NCI-H524 (cell line): Measurements from ENCODE around the gene B3GAT2.

Experiments used
- DNase-seq, 2 experiments: peaks; one replicate each; lab custom pipeline; 2025; lab: John Stamatoyannopoulos, UW

The B3GAT2 gene

DNA sequence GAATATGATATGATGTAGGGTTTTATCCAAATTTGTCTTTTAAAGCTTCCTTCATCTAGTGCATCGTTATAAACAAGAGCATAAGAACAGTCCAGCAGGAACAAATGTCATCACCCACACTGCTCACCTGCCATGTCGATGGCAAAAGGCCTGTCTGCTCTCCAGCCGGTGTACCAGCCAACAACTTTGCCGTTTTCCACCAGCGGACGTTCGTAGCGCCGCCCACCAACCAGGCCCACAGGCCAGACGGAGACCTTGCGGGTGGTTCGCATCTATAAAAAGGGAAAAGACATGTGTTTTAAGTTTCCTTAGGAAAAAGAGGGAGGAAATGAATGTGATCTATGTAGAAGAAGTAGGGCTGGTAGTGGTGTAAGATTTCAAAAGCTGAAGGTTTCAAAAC lies 62.9 kb downstream of the B3GAT2 start:
- peak; percentile 59 to 80 for DNase-seq

DNA sequence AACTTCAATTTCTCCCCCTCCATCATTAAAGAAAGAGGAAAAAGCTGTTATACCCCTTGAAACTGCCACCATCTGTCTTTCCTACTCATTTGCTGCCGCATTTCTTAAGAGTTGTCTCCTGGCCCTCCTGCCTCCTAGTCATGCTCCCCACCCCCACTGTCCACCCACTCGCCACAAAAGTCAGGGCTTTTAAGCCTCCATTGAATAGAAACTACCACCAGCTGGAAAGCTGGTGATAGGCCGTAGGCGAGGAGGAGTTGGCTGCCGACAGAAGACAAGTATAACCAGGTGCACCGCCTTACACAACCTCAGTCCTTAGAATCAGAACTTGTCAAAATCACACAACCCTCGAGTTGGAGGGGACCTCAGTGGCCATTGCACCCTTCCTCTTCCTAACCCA lies 67.6 kb downstream of the B3GAT2 start:
- peak; percentile 89 to 94 for DNase-seq

DNA sequence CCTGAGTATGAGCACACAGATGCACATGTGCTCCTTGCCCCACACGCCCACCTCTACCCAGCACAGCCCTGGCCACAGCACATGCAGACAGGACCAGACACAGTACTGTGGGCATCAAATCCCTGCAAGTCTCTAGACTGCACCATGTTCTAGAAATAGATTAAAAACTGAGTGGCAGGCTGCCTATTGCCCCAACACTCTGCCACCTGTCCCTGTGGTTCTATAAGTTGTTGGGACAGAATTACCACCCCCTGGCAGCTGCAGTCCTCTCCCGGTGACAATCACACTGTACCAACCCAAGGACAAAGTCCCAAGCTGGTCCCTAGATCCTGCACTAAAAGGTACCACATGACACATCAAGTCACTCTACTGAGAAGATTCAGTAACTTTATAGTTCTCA lies 70.2 kb downstream of the B3GAT2 start:
- peak in 1 of 2 experiments; percentile 69 for DNase-seq

DNA sequence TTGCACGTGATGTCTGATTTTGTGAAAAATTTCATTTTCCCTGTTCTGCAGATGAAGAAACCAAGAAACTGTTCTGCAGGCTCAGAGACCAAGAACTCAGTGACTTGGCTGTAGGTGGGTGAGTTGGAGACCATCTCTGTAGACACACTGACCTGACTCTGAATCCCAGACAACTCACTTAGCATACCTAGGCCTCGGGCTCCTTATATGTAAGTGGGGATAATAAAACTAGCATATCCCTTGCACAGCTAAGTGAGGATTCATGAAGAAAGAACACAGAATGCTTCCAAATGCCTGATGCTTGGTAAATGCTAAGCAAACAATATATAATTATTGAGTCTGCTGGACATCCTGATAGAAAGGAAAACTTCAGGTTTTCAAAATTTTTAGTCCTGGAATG lies 70.8 kb downstream of the B3GAT2 start:
- no peak for DNase-seq

DNA sequence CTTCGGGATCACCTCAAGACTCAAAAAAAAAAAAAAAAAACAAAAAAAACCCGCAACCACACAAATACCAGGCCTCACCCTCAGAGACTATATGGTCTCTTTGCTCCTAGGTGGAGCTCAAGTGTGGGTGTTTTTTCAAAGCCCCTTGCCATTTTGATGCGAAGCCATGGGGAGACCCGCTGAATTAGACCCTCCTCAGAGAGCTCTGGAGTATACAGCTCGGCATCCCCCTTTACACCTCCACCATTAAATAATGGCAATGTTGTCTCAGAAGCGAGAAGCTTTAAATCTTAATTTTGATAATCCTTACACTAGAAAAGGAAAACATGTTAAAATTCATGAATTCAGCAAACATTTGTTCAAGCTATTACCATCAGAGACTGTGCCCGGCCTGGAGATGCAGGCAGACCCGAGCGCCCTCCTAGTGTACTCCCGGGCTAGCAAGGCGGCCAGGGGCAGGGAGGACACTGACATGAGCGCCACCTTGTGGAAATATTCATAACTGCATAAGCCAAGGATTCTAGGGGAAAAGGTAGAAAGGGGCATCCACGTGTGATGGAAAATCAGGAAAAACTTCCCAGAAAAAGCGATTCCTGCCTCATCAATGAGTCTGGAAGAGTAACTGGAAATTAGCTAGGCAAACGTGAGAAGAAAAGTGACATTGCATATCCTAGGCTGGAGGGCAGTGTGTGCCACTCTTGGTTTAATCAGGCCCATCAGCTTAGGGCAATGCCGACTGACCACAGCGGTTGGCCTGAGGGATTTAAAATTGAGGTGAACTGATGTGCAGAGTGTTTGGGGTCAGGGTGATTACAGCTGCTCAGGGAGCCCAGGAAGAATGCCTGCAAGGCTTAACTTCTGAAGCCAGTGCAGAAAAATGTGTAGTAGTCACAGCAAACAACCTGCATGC lies 72.5 kb downstream of the B3GAT2 start:
- peak; percentile 31 to 58 for DNase-seq

DNA sequence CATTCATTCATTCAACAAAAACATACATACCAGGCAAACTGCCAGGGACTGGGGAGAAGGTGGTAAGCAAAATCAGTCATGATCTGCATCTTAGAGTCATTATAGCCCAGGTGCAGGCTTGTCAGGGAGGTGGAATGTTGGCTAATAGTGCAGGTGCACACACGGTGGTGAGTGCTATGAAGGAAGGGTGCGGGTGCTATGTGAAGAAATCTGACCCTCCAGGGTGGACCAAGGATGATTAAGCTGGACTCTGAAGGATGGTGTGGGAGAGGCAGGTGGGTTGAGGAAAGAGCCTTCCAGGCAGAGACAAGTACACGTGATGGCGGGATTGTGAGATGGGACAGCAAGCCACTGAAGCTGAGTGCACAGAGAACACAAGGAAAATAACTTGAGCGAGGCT lies 77.4 kb downstream of the B3GAT2 start:
- no peak for DNase-seq

DNA sequence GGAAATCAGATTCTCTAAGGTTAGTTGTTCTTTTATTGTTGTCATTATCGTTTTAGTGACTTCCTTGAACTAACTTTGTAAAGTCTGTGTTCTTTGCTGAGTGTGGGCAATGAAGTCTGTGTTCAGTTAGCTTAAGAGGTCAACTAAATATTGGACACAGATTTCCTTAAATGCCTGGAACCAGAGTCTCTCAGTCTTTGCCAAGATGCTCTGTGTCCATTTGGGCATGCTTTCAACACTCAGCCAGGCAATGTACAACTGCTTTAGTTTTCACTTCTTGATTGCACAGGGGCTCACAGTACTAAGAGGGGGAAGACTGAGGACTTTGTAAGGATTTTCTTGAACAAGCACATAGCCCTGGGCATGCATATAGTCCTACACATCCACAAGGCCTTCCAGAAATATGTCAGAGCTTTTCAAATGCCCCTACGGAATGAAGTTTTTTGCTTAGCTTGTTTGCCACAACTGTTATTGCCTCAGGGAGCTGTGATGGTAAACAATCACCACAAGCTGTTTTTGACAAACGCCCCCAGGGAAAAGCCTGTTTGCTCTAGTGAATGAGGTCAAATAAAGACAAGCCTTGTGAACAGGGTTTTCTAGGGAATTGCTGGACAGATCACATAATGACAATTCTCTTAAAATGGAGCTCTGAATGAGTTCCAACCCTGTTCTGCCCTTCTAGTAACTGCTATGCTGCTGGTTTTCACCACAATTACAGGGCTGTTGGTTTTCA lies 82.5 kb downstream of the B3GAT2 start:
- no peak for DNase-seq

DNA sequence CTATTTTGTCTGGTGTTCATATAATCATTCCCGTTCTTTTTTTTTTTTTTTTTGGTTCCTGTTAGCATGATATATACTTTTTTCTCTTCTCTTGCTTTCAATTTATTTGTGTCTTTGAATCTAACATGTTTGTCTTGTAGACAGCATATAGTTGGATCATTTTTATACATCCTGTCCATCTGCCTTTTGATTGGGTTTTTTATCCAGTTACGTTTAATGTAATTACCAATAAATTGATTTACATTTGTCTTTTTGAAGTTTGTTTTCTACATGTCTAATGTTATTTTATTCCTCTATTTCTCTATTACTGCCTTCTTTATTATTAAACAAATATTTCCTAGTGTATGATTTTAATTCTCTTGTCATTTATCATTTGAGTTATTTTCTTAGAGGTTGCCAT lies 84.4 kb downstream of the B3GAT2 start:
- no peak for DNase-seq

DNA sequence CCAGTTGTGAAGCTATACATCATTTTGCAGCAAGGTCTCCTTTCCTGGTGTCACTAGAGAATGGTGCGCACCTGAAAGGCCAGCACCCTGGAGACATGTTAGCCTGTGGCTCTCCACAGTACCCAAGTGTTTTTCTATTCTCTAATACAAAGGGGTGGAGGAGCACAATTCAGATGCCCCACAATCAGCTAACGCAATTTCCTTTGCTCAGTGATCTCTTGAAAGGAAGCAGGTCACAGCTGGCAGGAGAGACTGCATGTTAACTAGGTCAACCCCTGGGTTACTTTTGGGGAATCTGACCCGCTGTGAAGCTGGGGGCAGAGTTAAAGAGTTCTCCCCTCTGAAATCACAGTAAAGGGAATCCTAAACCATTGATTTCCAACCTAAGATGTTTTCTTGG lies 92.5 kb downstream of the B3GAT2 start:
- no peak for DNase-seq

DNA sequence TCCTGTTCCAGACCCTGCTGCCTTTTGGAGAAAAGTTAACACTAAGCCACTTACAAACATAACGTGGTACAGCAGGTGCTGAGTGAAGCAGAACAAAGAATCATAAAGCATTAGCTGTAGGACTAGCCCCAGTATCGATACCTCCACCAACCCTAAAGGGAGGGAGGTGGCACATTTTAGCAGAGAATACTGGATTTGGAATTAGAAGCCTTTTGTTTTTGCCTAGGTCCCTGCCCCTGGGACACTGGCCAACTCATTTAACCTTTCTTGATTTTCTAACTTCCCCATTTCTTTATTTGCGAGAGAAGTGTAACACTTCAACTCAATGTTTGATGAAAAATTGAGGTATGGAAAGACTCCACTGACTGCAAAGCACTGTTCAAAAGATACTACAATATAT lies 93.5 kb downstream of the B3GAT2 start:
- peak in 1 of 2 experiments; percentile 61 for DNase-seq

DNA sequence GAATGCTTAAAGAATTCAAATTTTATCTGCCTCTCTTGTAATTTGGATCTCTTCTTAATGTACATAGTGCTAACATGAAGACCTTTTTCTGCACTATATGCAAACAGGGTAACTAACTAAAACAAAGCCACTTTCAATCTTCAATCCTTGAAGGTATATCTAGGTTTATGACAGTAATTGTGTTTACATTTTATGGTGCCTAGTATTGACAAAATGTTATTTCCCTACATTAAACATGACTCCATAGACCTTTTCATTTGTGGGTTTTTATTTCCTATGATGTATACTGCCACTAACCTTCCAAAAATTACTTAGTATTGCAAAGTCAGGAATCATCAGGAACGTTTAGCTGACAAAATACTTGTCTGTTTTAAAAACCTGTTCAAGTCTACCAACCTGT lies 95.9 kb downstream of the B3GAT2 start:
- no peak for DNase-seq

DNA sequence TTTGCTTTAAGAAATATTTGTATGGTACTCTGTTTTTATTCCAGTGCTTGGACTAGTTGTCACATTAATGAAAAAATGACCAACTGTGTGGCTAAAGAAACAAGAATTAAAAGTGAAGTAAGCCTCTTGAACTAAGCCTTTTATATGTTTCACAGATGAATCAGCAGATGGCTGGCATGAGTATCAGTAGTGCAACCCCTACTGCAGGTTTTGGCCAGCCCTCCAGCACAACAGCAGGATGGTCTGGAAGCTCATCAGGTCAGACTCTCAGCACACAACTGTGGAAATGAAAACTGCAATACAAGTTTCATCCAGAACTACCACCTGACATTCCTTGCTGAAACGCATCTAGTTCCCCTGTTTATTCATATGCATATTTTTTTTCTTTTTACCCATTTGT lies 96.8 kb downstream of the B3GAT2 start:
- DNase-seq, result peak; percentile 64 to 90

DNA sequence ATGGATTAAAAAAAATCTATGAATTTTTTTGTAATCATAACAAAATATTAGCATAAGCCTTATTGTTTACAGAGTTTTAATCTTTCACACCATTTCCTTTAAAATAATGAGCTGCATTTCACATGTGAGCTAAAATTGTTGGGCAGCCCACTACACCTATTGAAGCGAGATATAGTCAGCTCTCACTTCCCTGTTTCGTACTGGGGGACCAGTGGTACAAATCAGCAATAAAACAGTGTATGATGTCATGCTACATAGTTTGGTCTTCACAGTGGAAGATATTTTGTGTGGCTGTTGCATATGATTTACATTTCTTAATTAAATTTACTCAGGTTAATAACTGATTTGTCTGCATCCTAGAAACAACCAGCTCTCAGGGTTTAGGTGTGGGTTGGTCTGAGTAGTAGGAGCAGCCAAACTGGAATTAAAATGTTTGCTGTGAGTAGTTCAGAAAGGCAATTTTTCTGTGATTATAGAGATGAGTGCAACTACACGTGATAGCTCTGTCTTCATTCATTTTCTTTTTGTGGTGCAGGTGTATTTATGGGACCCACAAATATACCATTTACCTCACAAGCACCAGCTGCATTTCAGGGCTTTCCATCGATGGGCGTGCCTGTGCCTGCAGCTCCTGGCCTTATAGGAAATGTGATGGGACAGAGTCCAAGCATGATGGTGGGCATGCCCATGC lies 99.3 kb downstream of the B3GAT2 start:
- no peak for DNase-seq

DNA sequence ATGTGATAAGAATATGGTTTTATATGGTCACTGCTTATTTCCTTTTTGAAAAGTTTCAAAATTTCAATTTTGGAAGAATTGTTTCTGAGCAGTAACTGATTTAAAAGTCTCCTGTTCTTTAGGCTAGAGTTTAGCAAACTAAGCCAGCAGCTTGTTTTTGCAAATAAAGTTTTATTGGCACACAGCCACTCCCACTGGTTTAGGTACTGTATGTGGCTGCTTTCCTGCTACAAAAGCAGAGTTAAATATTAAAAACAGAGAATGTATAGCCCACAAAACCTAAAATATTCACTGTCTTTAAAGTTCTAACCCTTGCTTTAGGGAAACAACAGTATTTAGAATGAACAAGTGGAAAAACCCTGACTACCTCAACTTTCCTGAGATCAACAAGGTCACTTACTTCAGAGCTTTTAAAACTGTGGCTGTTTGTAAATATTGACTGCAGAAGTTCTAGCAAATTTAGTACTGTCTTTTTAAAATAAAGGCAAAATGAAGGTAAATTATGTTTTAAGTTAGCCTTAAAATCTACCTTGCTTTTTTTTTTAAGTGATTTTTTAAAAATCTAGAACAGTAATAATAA lies 104.1 kb downstream of the B3GAT2 start:
- no peak for DNase-seq

DNA sequence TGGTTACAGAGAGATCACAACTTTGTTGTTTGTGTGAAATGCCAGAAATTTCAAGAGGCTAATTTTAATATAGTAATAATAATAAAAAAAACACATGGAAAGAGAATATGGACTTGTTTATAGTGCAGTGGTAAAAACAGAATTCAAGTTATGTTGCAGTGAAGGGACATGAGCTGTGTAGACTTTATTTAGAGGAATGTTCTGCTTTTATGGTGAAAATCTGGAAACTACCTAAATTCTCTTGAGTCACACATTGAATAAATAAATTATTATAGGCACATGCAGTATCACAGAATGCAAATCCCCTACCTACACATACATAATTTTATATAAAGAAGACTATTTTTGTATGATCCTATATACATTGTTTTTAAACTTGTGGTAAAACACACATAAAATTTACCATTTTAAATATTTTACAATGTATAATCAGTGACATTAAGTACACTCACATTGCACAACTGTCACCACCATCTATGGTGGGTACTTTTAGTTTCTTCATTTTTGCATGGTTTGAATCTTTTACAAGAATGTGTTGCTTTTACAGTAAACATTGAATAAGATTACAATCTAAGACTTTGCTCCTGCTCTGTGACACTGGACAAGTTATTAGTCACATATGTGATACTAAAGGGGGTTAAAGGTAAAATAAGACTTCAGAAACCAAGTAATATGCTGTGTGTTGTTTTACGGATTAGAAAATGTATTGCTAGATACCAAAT lies 107.4 kb downstream of the B3GAT2 start:
- no peak for DNase-seq

DNA sequence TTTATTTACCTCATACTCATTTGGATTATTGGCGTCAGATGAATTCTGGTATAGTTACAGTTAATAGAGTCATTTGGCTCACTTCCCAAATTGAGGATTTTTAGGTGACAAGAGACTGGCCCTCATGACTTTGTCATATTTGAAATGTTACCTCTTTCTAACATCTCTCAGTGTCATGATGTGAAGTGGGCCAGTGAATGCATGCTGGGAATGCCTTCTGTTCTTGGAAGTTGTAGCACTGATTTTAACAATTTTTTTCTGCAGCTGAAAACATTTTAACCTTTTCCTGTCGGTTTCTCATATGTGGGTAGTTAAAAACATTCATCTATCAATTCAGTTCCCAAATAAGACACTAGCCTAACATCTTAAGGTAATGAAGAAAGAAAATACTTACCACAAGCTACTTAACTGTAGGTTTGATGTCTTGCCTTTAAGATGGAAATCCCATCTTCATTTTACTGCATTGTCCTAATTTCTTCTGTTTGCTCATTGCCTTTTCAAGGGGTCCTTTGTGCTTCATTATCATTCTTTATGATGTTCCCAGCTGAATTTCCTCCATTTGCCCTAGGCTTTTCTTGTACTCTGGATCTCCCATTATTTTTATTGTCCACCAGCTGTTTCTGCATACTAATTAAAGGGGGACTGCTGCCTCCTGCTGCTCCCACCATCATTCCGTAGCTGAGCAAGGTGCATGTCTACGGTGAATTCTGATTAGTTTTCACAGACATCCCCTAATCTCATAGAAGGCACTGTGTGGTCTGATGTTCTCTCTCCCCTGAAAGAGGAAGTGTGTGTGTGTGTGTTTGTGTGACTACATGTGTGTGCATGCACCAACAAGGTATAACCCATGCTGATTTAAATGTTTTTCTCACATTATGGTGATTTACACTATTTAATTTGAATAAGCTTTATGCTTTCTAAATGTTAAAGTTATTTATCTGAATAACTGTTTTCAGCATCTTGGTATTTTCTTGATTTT lies 109.5 kb downstream of the B3GAT2 start:
- DNase-seq, result peak; percentile 50 to 79

DNA sequence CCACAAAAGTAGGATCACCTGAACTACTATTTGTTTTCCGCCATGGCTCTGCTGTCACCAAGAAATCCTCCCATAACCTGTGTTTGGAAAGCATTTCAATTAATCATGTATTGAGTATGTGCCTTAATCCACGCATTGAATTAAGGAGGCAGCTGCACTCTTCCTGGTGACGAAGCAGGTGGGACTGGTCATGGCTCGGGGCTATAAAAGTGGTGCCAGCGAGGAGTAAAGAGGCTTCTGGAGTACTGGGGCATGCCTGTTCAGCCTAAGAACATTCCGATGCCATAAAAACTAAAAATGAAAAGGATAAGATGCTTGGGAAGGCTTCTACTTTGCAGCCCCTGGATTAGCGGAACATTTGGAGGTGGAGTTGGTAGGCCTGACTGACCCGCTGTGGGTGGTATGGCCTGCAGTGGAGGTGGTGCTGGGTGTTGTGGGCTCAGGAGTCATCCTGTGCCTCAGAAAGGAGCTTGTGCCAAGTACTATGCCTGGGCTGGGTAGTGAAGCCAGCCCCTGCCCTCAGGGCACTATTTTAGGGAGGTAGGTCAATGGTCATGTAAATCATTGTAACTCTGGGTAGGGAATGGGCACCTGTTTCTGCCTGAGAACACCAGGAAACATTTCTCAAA lies 110.5 kb downstream of the B3GAT2 start:
- DNase-seq, result peak; percentile 30 to 61

DNA sequence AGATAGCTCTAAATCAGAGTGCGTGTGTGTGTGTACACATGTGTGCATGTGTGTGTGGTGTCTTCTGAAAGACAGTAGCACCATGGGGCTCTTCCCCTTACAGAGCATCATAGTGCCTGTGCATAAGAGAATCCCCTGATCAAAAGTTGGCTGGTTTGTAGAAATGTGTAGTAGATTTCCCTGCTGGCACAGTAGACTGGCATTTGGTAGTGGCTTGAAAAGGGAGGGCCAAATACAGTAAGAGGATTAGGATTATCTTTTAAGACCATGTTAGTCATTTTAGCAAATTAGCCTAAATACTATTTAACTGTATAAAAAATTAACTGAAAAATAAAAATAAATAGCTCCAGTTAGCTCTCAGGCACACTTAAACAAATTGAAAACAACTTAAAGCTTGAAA lies 112.6 kb downstream of the B3GAT2 start:
- DNase-seq, result peak; percentile 64 to 72

DNA sequence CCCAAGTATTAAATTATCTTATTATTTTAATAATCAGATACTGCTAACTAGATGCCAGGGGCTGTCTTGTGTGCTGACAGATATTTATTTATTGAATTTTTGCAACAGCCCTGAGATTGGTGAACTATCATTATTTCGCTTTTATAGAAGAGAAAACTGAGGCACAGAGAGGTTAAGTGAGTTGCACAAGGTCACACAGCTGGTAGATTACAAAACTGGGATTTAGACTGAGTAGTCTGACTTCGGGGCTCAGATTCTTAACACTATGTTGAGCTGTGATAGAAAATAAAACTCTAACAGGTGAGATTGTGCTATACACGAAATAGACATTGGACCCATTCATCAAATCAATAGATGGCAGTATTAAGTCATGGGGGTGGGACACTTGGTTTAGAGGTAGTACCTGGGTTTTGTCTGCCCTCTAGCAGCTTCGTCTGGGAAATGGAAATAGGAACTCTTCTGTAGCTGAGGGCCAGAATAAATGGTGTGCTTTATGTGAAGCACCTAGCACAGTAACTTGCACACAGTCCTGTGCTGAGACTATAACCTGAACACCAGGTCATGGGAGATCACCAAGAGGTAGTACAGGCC lies 113.4 kb downstream of the B3GAT2 start:
- peak in 1 of 2 experiments; percentile 48 for DNase-seq
